Neural cell (in vitro differentiated cells): Measurements from ENCODE around the gene SPATS2L. TPM values are rescaled to one million over a fixed set of nuclear protein-coding genes. Genes with fewer than 3 reads are reported as not detected.

Source experiments
- H2AFZ ChIP-seq: fragments of 200-600, 300-800 bp; sonication (generic), shearing (Covaris generic); 2 replicates; pipeline ENCODE4 v1.6.0; 2014; ENCODE audit warnings: low read depth, mild to moderate bottlenecking, antibody characterized with exemption, low read length, moderate library complexity
- H3F3A ChIP-seq: fragments of 200-600 bp; shearing (Covaris generic); 2 replicates; pipeline ENCODE4 v1.6.1; 2016; ENCODE audit warnings: mild to moderate bottlenecking, moderate library complexity, mixed read lengths, antibody characterized with exemption, low read length; ENCODE audit not compliant: insufficient read depth, poor library complexity, severe bottlenecking
- H3K27ac ChIP-seq: fragments of 200-600, 300-800 bp; sonication (generic), shearing (Covaris generic); 2 replicates; pipeline ENCODE4 v1.5.1; 2014; ENCODE audit warnings: mild to moderate bottlenecking, low read length, moderate library complexity
- H3K27me3 ChIP-seq: fragments of 300-800, 200-600 bp; sonication (generic), shearing (Covaris generic); 2 replicates; pipeline ENCODE4 v1.6.0; 2014; ENCODE audit warnings: mild to moderate bottlenecking, low read depth, low read length, moderate library complexity; ENCODE audit not compliant: insufficient read depth
- H3K36me3 ChIP-seq: fragments of 300-800, 200-600 bp; sonication (generic), shearing (Covaris generic); 2 replicates; pipeline ENCODE4 v1.5.1; 2014; ENCODE audit warnings: mild to moderate bottlenecking, antibody characterized with exemption, low read length, moderate library complexity; ENCODE audit not compliant: insufficient read depth
- H3K4me2 ChIP-seq: fragments of 300-800, 200-600 bp; sonication (generic), shearing (Covaris generic); 2 replicates; pipeline ENCODE4 v1.6.0; 2014; ENCODE audit warnings: mild to moderate bottlenecking, low read length
- H3K4me3 ChIP-seq: fragments of 300-800, 200-600 bp; sonication (generic), shearing (Covaris generic); 2 replicates; pipeline ENCODE4 v1.5.1; 2014; ENCODE audit warnings: mild to moderate bottlenecking, low read length, moderate library complexity
- H3K79me2 ChIP-seq: fragments of 200-600 bp; shearing (Covaris generic); replicated peaks from 2 replicates; pipeline ENCODE4 v1.6.0; 2014; ENCODE audit warnings: mild to moderate bottlenecking, low read length, moderate library complexity; ENCODE audit not compliant: insufficient read depth
- H3K9ac ChIP-seq: fragments of 300-800, 200-600 bp; sonication (generic), shearing (Covaris generic); 2 replicates; pipeline ENCODE4 v1.6.1; 2016; ENCODE audit warnings: mild to moderate bottlenecking, low read length, mixed read lengths
- H3K9me2 ChIP-seq: fragments of 200-600 bp; shearing (Covaris generic); 2 replicates; pipeline ENCODE4 v1.6.1; 2016; ENCODE audit warnings: mild to moderate bottlenecking, low read length, mixed read lengths; ENCODE audit not compliant: insufficient read depth
- H3K9me3 ChIP-seq: fragments of 200-600, 300-800 bp; sonication (generic), shearing (Covaris generic); 2 replicates; pipeline ENCODE4 v1.6.1; 2016; ENCODE audit warnings: mild to moderate bottlenecking, mixed run types, low read length, moderate library complexity, mixed read lengths
- H4K20me1 ChIP-seq: fragments of 200-600 bp; shearing (Covaris generic); 2 replicates; pipeline ENCODE4 v1.6.1; 2016; ENCODE audit warnings: mild to moderate bottlenecking, mixed run types; ENCODE audit not compliant: insufficient read depth
- CTCF ChIP-seq: fragments of 450-650 bp; IDR thresholded peaks from 2 replicates; pipeline ENCODE4 v1.5.1; 2014; ENCODE audit warnings: antibody characterized with exemption, mild to moderate bottlenecking, moderate library complexity; ENCODE audit not compliant: poor library complexity, severe bottlenecking
- EP300 ChIP-seq: fragments of 450-650 bp; conservative IDR thresholded peaks from 2 replicates; pipeline ENCODE4 v1.6.1; 2014; ENCODE audit warnings: antibody characterized with exemption, mild to moderate bottlenecking, moderate library complexity; ENCODE audit not compliant: poor library complexity, severe bottlenecking
- EZH2 ChIP-seq: fragments of 200-600, 300-800 bp; shearing (Covaris generic), sonication (generic); IDR thresholded peaks from 2 replicates; pipeline ENCODE4 v1.6.1; 2014; ENCODE audit warnings: antibody characterized with exemption, low read length, borderline replicate concordance, mild to moderate bottlenecking; ENCODE audit not compliant: insufficient read depth, poor library complexity, severe bottlenecking
- MXI1 ChIP-seq: fragments of 450-650 bp; conservative IDR thresholded peaks from 2 replicates; pipeline ENCODE4 v1.6.1; 2014; ENCODE audit warnings: antibody characterized with exemption, mild to moderate bottlenecking; ENCODE audit not compliant: poor library complexity, severe bottlenecking
- POLR2AphosphoS5 ChIP-seq: IDR thresholded peaks from 2 replicates; pipeline ENCODE4 v1.6.1; 2012
- RAD21 ChIP-seq: fragments of 450-650 bp; conservative IDR thresholded peaks from 2 replicates; pipeline ENCODE4 v1.6.1; 2014; ENCODE audit warnings: antibody characterized with exemption, mild to moderate bottlenecking, moderate library complexity
- REST ChIP-seq: IDR thresholded peaks from 2 replicates; pipeline ENCODE4 v1.6.1; 2012; ENCODE audit warnings: borderline replicate concordance
- SMC3 ChIP-seq: fragments of 450-650 bp; conservative IDR thresholded peaks from 2 replicates; pipeline ENCODE4 v1.6.1; 2014; ENCODE audit warnings: antibody characterized with exemption, mild to moderate bottlenecking, moderate library complexity; ENCODE audit not compliant: poor library complexity
- TAF1 ChIP-seq: IDR thresholded peaks from 2 replicates; pipeline ENCODE4 v1.6.1; 2012; ENCODE audit warnings: low read depth
- polyA plus RNA-seq: library from polyadenylated mRNA; depleted of rRNA; stranded (reverse); fragments of >200 nt; gene quantifications from 2 replicates; pipeline ENCODE4 v1.2.3, GENCODE V29; 2014

SPATS2L gene
- polyA plus RNA-seq, 1 donor from 2014 or later = 8.5 TPM

GRCh38 chr2:200267350-200267749 lies 39.1 kb upstream of the SPATS2L start:
- no peak overlapping the region for H2AFZ ChIP-seq
- no peak overlapping the region for H3K4me2 ChIP-seq
- no peaks in the 10 kb centered on the region for H3K27me3 ChIP-seq
- H3K4me3 ChIP-seq = no peak overlapping the region
- H3K79me2 ChIP-seq = no peaks in the 10 kb centered on the region
- TF ChIP-seq TAF1 (no peak), CTCF (no peak), MXI1 (no peak), SMC3 (no peak), EZH2 (no peak), REST (no peak), EP300 (no peak), RAD21 (no peak), POLR2AphosphoS5 (no peak)
- H3K27ac ChIP-seq = no peak overlapping the region
- H3K36me3 ChIP-seq = no peaks in the 10 kb centered on the region
- no peaks in the 10 kb centered on the region for H3K9me2 ChIP-seq
- no peaks in the 10 kb centered on the region for H4K20me1 ChIP-seq
- H3K9me3 ChIP-seq = no peaks in the 10 kb centered on the region
- no peak overlapping the region for H3K9ac ChIP-seq
- no peaks in the 10 kb centered on the region for H3F3A ChIP-seq

- TF ChIP-seq EP300 (no peak), RAD21 (no peak), REST (no peak), CTCF (no peak), EZH2 (no peak), MXI1 (no peak), TAF1 (no peak), POLR2AphosphoS5 (no peak), SMC3 (no peak)
- Histone ChIP-seq H3K27ac (no peak overlapping the region), H3K79me2 (no peaks in the 10 kb centered on the region), H3F3A (no peaks in the 10 kb centered on the region), H4K20me1 (no peaks in the 10 kb centered on the region), H3K9me2 (no peaks in the 10 kb centered on the region), H3K4me2 (no peak overlapping the region), H3K36me3 (no peaks in the 10 kb centered on the region), H3K4me3 (no peak overlapping the region), H3K9ac (no peak overlapping the region), H2AFZ (no peak overlapping the region), H3K27me3 (no peaks in the 10 kb centered on the region), H3K9me3 (no peaks in the 10 kb centered on the region)
Measured at GRCh38 chr2:200270732-200271131, 35.8 kb upstream of the SPATS2L start.
